ENCODE data around the gene MYO9B. TPM values are rescaled to one million over a fixed set of nuclear protein-coding genes. Genes with fewer than 3 reads are reported as not detected.

MYO9B gene
- total RNA-seq, 1 experiment from 2014 or later: 103 TPM

DNA sequence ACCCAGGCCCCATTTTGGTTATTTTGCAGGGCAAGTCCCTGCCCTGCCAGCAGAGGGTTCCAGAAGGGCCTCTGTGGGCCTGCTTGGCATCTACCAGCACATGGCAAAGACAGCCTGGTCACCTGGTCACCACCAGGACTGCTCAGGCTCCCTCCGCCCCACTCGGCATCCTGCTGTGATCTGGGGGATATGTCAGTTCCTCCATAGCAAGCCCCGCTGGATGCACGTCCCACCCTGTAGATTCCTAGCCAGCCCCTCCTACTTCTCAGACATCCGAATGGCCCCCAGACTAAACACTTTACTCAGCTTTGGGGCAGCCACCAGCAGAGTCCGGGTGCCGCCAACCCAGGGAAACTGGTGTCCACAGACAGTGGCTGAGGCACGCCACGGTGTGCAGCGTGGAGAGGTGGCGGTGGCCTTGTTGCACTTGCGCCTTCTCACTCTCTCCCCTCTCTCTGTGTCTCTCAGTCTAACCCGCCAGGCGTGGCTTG, 107.7 kb downstream of the MYO9B start:
- no TSS peak for BruUV-seq (replicated peaks)
- POLR2A ChIA-PET (ENCODE audit: unreplicated experiment): no interaction called here

DNA sequence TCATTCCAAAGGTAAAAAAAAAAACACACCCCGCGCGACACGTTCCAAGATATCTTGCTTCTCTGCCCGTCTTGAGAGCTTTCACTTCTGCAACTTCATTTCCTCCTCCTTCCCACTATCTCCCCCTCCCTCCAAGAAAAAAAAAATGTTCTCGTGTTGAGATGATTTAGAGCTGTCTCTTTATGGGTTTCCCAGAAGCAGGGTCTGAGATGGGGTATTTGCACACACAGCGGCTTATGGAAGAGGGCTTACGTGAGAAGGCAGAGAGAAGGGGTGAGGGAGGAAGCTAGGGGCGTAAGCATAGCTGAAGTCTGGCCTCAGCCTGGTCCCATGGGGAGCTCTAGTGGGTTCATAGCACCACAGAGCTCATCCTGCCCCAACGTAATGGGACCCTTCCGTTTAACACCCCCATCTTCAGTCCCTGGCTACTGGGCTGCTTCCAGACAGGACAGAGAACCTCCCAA, 108.3 kb downstream of the MYO9B start:
- CTCF ChIA-PET: no interaction called here
- no peak overlapping the region for H3K4me3 ChIP-seq

More for the DNA sequence above, 107.7 kb downstream of the MYO9B start:
- TF ChIP-seq, protein P1, sequence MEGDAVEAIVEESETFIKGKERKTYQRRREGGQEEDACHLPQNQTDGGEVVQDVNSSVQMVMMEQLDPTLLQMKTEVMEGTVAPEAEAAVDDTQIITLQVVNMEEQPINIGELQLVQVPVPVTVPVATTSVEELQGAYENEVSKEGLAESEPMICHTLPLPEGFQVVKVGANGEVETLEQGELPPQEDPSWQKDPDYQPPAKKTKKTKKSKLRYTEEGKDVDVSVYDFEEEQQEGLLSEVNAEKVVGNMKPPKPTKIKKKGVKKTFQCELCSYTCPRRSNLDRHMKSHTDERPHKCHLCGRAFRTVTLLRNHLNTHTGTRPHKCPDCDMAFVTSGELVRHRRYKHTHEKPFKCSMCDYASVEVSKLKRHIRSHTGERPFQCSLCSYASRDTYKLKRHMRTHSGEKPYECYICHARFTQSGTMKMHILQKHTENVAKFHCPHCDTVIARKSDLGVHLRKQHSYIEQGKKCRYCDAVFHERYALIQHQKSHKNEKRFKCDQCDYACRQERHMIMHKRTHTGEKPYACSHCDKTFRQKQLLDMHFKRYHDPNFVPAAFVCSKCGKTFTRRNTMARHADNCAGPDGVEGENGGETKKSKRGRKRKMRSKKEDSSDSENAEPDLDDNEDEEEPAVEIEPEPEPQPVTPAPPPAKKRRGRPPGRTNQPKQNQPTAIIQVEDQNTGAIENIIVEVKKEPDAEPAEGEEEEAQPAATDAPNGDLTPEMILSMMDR (conservative IDR thresholded peaks at IDR 0.05): no peak
- no peak for TF ChIP-seq EZH2 (IDR thresholded peaks at IDR 0.05; ENCODE audit: low read depth)
- no peak overlapping the region for H3K4me2 ChIP-seq
- no peak overlapping the region for H3K27ac ChIP-seq
- no peaks in the 10 kb centered on the region for H3K36me3 ChIP-seq (ENCODE audit: low read depth)
- no peak for DNase-seq
- H3K79me2 ChIP-seq (ENCODE audit: low read depth): no peaks in the 10 kb centered on the region
- H3K27me3 ChIP-seq (ENCODE audit: insufficient read depth, low read depth): no peaks in the 10 kb centered on the region
- H3F3A ChIP-seq (ENCODE audit: insufficient read depth, low read depth): no peaks in the 10 kb centered on the region; the same call in 1 of the 2 replicates
- H3K9me2 ChIP-seq (ENCODE audit: insufficient read depth): no peaks in the 10 kb centered on the region
- intact Hi-C loops (cut with micrococcal nuclease; ENCODE audit: unreplicated experiment): no loop called here
- H3K9me3 ChIP-seq (ENCODE audit: insufficient read depth, low read depth): no peaks in the 10 kb centered on the region
- CTCF ChIA-PET: no interaction called here
- H3K4me1 ChIP-seq (replicated peaks; ENCODE audit: insufficient read depth): no peaks in the 10 kb centered on the region
- H4K20me1 ChIP-seq (ENCODE audit: insufficient read depth): no peaks in the 10 kb centered on the region
- no peak overlapping the region for H2AFZ ChIP-seq
- H3K4me3 ChIP-seq: no peak overlapping the region

DNA sequence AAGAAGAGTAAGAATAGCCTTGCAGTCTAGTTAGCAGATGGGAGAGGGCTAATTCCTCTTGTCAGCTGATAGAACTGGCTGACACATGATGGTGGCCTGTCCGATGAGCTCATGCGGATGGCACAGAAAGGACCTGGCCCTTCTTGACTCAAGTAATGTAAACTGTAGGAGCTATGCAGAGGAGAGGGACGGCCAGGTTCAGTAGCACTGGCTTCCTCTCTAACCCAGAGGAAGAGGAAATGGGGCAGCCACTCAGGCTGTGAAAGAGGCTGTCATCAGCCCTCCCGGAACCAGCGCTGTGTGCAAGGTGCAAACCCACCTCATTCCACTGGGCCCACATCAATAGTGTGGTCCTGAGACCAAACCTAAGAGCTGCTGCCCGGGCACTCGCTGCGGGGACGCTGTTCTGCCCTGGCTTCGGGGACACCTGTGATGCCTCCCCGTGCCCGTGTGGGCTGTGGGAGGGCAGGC, 108.8 kb downstream of the MYO9B start:
- Histone ChIP-seq H4K20me1 (ENCODE audit: insufficient read depth) (no peaks in the 10 kb centered on the region), H3K36me3 (ENCODE audit: low read depth) (no peaks in the 10 kb centered on the region), H3F3A (ENCODE audit: insufficient read depth, low read depth) (peaks cover 7% of the 10 kb centered on the region; the same call in 1 of the 2 replicates), H3K27me3 (ENCODE audit: insufficient read depth, low read depth) (no peaks in the 10 kb centered on the region), H3K79me2 (ENCODE audit: low read depth) (no peaks in the 10 kb centered on the region), H3K4me3 (no peak overlapping the region), H2AFZ (no peak overlapping the region), H3K4me2 (no peak overlapping the region), H3K9me2 (ENCODE audit: insufficient read depth) (no peaks in the 10 kb centered on the region), H3K27ac (no peak overlapping the region), H3K9me3 (ENCODE audit: insufficient read depth, low read depth) (no peaks in the 10 kb centered on the region), H3K4me1 (replicated peaks; ENCODE audit: insufficient read depth) (no peaks in the 10 kb centered on the region)
- BruUV-seq (replicated peaks): no TSS peak
- CTCF ChIA-PET: no interaction called here
- POLR2A ChIA-PET (ENCODE audit: unreplicated experiment): no interaction called here
- intact Hi-C loops (cut with micrococcal nuclease; ENCODE audit: unreplicated experiment): no loop called here
- no peak for DNase-seq
- no peak for TF ChIP-seq EZH2 (IDR thresholded peaks at IDR 0.05; ENCODE audit: low read depth)
- TF ChIP-seq, protein P1 (conservative IDR thresholded peaks at IDR 0.05): no peak

More for the DNA sequence above, 108.3 kb downstream of the MYO9B start:
- intact Hi-C loops (cut with micrococcal nuclease; ENCODE audit: unreplicated experiment): no loop called here
- TF ChIP-seq, protein P1 (conservative IDR thresholded peaks at IDR 0.05): no peak
- TF ChIP-seq EZH2 (IDR thresholded peaks at IDR 0.05; ENCODE audit: low read depth): no peak
- DNase-seq: no peak
- Histone ChIP-seq H3K4me2 (no peak overlapping the region), H3K9me3 (ENCODE audit: insufficient read depth, low read depth) (no peaks in the 10 kb centered on the region), H3K27me3 (ENCODE audit: insufficient read depth, low read depth) (no peaks in the 10 kb centered on the region), H2AFZ (no peak overlapping the region), H4K20me1 (ENCODE audit: insufficient read depth) (no peaks in the 10 kb centered on the region), H3K79me2 (ENCODE audit: low read depth) (no peaks in the 10 kb centered on the region), H3F3A (ENCODE audit: insufficient read depth, low read depth) (peaks cover 3% of the 10 kb centered on the region; the same call in 1 of the 2 replicates), H3K9me2 (ENCODE audit: insufficient read depth) (no peaks in the 10 kb centered on the region), H3K27ac (no peak overlapping the region), H3K36me3 (ENCODE audit: low read depth) (no peaks in the 10 kb centered on the region), H3K4me1 (replicated peaks; ENCODE audit: insufficient read depth) (no peaks in the 10 kb centered on the region)
- POLR2A ChIA-PET (ENCODE audit: unreplicated experiment): no interaction called here
- no TSS peak for BruUV-seq (replicated peaks)

Measured in PC-9 (cell line).